ENCODE results near the gene TRIM66.
"Not testable (repeated sequence)": the region's sequence is repeated elsewhere in the genome, so short reads cannot be mapped to it uniquely, and the experiment has no call there.

The TRIM66 gene

DNA sequence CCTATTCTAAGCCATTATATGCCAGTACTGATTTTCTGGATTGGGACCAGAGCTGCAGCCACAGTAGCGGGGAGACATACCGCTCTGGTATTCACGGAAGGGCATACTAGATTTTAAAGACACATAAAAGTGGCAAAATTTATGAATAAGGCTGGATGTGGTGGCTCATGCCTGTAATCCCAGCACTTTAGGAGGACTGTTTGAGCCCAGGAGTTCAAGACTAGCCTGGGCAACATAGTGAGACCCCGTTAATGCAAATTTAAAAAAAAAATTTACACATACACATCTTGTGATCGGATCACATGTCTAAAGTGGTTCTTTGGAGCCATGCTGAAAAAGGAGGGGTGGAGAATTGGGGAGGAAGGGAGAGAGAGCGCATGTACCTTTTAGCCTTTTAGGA lies 9.1 kb upstream of the TRIM66 start:
- no peak for DNase-seq (ENCODE audit: low read depth)

DNA sequence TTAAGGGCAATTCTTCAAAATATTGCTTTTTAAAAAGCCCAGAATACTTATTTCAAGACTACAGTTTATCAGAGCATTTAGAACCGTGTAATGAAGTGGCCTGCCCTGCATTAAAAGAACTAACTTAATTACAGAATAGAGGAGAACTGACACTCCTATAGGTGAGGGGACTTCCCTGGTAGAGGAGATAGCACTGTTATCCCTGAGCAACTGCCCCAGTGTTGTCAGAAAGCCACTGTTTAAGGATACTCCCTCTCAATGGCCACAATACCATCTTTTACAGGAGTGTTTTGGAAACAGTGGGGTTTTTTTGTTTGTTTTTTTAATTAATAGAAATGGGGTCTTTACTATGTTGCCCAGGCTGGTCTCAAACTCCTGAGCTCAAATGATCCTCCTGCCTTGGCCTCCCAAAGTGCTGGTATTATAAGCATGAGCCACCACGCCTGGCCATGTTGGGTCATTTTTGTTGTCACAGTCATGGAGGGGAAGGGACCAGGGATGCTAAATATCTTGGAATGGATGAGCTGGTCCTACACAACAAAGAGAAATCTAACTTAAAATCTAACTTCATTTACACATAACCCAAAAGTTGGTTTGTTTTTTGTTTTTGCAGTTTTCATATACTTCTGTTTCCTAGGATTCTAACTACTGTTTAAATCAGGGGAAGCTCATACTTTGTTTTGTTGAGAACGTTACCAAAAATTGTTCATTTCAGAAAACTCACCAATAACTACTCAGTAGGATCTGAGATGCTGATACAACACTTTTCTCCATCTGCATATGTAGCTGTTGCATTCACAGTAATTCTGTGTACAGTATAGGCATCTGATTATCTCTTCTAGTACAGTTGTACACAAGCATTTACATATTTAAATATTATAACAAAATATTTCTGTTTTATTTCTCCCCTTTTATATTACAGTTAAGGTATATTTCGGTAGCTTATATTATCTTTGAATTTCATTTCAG lies 8.2 kb upstream of the TRIM66 start:
- DNase-seq (ENCODE audit: low read depth), result no peak

- no peak for DNase-seq (ENCODE audit: low read depth)
Measured at GRCh38 chr11:8689726-8690255, 7.3 kb upstream of the TRIM66 start.

GRCh38 chr11:8688414-8689362 lies 6.2 kb upstream of the TRIM66 start:
- DNase-seq (ENCODE audit: low read depth), result peak; percentile 57

- DNase-seq (ENCODE audit: low read depth), result no peak
Measured at GRCh38 chr11:8686325-8686724, 3.9 kb upstream of the TRIM66 start.

DNA sequence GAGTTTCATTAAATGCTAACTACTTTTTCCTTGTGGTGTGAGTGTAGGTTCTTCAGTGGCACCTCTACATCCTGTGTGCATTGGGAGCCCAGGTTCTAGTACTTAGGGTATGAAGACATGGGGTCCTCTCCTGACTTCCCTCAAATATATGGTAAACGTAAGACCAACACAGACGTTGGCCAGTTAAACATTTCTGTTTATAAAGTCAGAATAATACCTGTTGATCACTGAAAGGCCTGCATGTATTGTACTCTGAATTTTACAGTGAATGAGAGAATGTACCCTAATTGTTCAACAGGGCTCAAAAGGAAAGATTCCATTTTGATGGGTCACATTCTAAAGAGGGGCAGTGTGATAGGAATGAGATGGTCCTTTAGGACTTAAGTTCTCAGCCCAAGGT lies 3.4 kb upstream of the TRIM66 start:
- no peak for DNase-seq (ENCODE audit: low read depth)

- DNase-seq (ENCODE audit: low read depth), result no peak
Measured at GRCh38 chr11:8685306-8685705, 2.8 kb upstream of the TRIM66 start.

DNA sequence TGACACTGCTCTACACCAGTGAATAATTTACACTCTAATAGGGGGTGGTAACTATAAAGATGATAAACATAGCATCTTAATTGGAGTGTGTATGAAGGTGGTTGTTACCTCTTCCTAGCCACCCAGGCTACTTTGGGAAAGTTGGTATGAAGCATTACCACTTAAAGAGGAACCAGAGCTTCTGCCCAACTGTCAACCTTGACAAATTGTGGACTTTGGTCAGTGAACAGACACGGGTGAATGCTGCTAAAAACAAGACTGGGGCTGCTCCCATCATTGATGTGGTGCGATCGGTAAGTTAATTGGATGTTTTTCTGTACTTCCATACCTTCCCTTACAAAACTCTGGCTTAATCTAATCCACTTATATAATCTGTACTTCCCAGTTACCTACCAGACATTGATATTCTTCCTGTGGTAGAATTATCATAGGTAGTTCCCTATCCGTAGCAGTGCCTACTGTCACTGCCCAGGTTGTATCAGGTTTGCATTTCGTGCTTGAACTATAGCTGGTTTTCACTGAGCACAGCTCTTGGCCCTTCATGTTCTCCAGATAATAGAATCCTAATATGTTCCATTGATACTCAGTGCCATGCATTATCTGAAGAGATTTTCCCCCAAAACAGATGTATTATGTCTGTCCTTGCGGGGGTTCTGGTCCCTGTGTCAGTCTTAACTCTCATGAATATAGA lies 2.3 kb upstream of the TRIM66 start:
- no peak for DNase-seq (ENCODE audit: low read depth)

- no peak for DNase-seq (ENCODE audit: low read depth)
Measured at GRCh38 chr11:8683115-8683807, 796 bp upstream of the TRIM66 start.

DNA sequence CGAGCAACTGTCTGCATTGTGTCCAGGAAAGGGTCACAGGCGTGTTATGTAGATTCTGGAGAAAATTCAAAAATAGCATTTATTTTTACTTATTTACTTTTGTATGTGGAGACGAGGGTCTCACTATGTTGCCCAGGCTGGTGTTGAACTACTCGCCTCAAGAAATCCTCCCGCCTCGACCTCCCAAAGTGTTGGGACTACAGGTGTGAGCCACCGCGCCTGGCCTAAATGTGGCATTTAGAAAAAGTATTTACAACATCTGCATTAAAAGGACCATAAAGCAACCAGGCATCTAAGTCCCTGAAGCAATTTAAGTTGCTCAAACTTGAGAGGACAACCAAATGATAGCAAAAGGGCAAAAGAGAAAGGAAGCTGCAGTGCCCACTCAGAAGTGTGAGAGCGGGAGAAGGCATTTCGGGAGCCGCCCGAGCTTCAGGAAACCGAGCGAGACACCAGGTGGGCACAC lies 595 bp downstream of the TRIM66 start:
- DNase-seq (ENCODE audit: low read depth), result no peak

GRCh38 chr11:8679006-8679405 lies 3.5 kb downstream of the TRIM66 start:
- DNase-seq (ENCODE audit: low read depth), result no peak

GRCh38 chr11:8676458-8676857 lies 6.0 kb downstream of the TRIM66 start:
- no peak for DNase-seq (ENCODE audit: low read depth)

- no peak for DNase-seq (ENCODE audit: low read depth)
Measured at GRCh38 chr11:8674859-8675258, 7.6 kb downstream of the TRIM66 start.

- no peak for DNase-seq (ENCODE audit: low read depth)
Measured at GRCh38 chr11:8672346-8672745, 10.1 kb downstream of the TRIM66 start.

DNA sequence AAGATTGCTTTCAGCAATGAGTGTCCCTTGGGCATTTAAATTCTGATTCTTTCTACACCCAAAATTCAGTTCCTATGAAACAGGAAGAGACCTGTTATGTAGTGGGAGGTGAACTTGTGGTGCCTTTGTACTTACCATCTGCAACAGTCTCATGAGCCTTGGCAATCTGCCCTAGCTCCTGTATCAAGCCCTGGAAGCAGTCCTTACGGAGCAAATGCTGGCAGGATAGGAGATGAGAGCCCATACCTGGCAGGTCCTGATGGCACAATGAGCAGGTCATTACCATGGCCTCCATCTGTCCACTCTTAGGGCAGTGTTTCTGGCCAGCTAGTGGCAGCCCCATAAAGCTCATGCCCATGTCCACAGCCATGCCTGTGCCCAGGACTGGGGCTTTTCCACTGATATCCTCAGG lies 10.8 kb downstream of the TRIM66 start:
- no peak for DNase-seq (ENCODE audit: low read depth)

- no peak for DNase-seq (ENCODE audit: low read depth)
Measured at GRCh38 chr11:8671193-8671612, 11.3 kb downstream of the TRIM66 start.

DNA sequence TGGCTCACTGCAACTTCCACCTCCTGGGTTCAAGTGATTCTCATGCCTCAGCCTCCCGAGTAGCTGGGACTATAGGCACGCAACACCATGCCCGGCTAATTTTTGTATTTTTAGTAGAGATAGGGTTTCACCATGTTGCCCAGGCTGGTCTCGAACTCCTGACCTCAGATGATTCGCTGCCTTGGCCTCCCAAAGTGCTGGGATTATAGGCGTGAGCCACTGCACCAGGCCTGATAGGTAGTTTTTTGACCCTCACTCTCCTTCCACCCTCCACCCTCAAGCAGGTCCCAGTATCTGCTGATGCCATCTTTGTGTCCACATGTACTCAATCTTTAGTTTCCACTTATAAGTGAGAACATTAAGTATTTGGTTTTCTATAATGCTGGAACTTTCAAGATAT lies 12.4 kb downstream of the TRIM66 start:
- DNase-seq (ENCODE audit: low read depth), result not testable (repeated sequence)

DNA sequence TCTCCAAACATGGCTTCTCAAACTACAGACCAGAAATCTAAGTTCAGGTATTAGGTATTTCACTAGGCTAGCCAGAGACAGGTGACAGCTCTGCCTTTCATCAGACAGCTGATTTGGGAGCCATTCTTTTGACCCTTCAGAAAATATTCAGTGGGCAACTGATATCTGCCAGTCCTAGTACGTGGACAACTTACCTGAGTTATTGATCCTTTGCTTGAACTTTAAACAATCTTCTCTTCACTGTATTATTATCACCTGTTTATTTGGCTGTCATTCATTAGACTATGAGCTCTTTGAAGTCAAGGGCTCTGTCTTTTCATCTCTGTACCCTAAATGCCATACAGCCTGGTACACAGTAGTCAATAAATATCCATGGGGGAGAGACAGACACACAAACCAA lies 17.2 kb downstream of the TRIM66 start:
- no peak for DNase-seq (ENCODE audit: low read depth)

DNA sequence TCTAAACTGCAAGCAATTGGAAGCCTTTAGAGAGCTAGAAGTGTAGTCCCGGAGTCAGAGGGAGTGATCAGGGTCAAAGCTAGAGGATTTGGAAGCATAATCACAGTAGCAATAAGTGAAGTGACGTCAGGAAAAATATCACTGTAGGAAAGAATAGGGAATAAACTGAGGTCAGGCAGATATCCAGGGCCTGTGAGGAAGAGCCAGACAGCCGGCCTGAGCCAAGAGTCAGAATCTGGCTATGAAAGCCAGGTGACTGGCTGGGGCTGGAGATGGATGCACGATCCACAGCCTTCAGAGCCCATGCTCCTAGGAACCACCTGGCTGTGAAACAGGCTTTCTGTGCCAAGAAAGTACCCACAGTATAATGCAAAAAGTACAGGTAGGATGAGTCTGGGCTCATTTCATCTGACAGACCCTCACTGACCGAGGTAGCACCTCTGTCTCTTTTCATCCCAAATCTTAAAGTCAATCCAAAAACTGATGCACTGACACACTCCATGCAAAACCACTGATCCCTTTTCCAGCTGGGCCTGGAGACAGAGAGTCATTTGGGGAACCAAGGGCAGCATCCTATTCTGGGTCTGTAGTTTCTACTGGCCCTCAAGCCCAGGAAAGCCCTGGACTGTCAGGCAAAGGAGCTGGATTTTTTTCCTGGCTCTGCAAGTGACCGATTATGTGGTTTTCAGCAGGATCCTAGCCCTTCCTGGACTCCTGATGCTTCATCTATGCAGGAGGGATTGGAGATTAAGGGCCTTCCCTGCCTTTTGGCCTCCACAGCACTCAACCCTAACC lies 21.3 kb downstream of the TRIM66 start:
- DNase-seq (ENCODE audit: low read depth), result no peak

All from T follicular helper cell (primary cell).